Lung (tissue), 12 donors: ENCODE measurements around the gene PRKCE. TPM values are rescaled to one million over a fixed set of nuclear protein-coding genes. Genes with fewer than 3 reads are reported as not detected.

Source experiments
- ATAC-seq: fragments of 200-7000 bp; cut with Tn5 transposase; one replicate; pipeline ENCODE4 v1.9.1; 2020; ENCODE audit warnings: moderate number of reproducible peaks; ENCODE audit not compliant: insufficient read depth, low FRiP score
- DNase-seq, 3 donors: peaks; one replicate each; pipeline ENCODE4 v3.0.0-alpha.2; 2013 to 2017
- H3K27ac ChIP-seq, 2 donors: one replicate each; pipeline ENCODE4 v1.5.1; 2013; ENCODE audit warnings: mild to moderate bottlenecking in 2 of 2, moderate library complexity in 2 of 2, control low read depth in 1 of 2, inconsistent platforms in 1 of 2, low read depth in 1 of 2, low read length in 1 of 2
- H3K27me3 ChIP-seq, 3 donors: one replicate each; pipeline ENCODE4 v1.5.1; 2013; ENCODE audit warnings: low read length in 2 of 3; ENCODE audit not compliant: control insufficient read depth in 3 of 3, insufficient read depth in 3 of 3
- H3K36me3 ChIP-seq, 4 donors: one replicate each; pipeline ENCODE4 v1.5.1; 2013; ENCODE audit warnings: low read length in 4 of 4, mild to moderate bottlenecking in 1 of 4, moderate library complexity in 1 of 4; ENCODE audit not compliant: control insufficient read depth in 4 of 4, insufficient read depth in 4 of 4
- H3K4me1 ChIP-seq, 5 donors: one replicate each; pipeline ENCODE4 v1.5.1; 2013; ENCODE audit warnings: low read length in 5 of 5, mild to moderate bottlenecking in 2 of 5, moderate library complexity in 1 of 5; ENCODE audit not compliant: control insufficient read depth in 5 of 5, insufficient read depth in 5 of 5
- H3K4me3 ChIP-seq: one replicate; pipeline ENCODE4 v1.5.1; 2013; ENCODE audit warnings: mild to moderate bottlenecking, control low read depth, moderate library complexity
- H3K9ac ChIP-seq, 2 donors: one replicate each; pipeline ENCODE4 v1.5.1; 2013; ENCODE audit warnings: low read length in 2 of 2, control low read depth in 1 of 2; ENCODE audit not compliant: insufficient read depth in 1 of 2
- H3K9me3 ChIP-seq, 4 donors: one replicate each; pipeline ENCODE4 v1.5.1; 2013; ENCODE audit warnings: low read length in 3 of 4, mild to moderate bottlenecking in 1 of 4, moderate library complexity in 1 of 4; ENCODE audit not compliant: control insufficient read depth in 4 of 4, insufficient read depth in 3 of 4
- CTCF ChIP-seq: IDR thresholded peaks from 2 replicates; pipeline ENCODE4 v1.5.1; 2012; ENCODE audit warnings: mild to moderate bottlenecking; ENCODE audit errors: control extremely low read depth, extremely low read depth
- WGBS, 2 donors: extraction: QIAGEN DNeasy Blood & Tissue Kit; methylation state at CpG; one replicate each; pipeline ENCODE4 v1.1.7; 2013; 5-methylcytosine and 5-hydroxymethylcytosine counted together
- polyA plus RNA-seq, 2 donors: library from polyadenylated mRNA; stranded (reverse); fragments of 200-250 nt; gene quantifications; one replicate each; pipeline ENCODE4 v1.2.1, GENCODE V29; 2013
- total RNA-seq, 2 donors: library from RNA; depleted of rRNA in 1 of 2; stranded (reverse); fragments of >200 nt in 1 of 2; gene quantifications; one replicate each; pipeline ENCODE4 v1.2.1, GENCODE V29; 2014 to 2021
- donor health status: control.
- donor health status: control.
- donor health status: Bipolar disorder and iron deficiency.
- donor health status: healthy.
- donor health status: DM: yes; HTN: yes; CAD: no.

The PRKCE gene
- total and polyA plus RNA-seq, 4 donors: 12.5 to 82.2 (median 32.1) TPM

- H3K36me3 ChIP-seq: no peaks in the 10 kb centered on the region
- peak overlapping the region in 1 of 2 donors; percentile 4 for H3K27ac ChIP-seq
- no peak for TF ChIP-seq CTCF
- H3K4me3 ChIP-seq: no peak overlapping the region
- 73 to 82% methylated on average over 11 of the region's 11 CpGs for whole genome bisulfite sequencing, 2 donors
- DNase-seq: peak in 1 of 3 donors; percentile 53
- no peaks in the 10 kb centered on the region for H3K27me3 ChIP-seq
- H3K4me1 ChIP-seq: peaks cover 0 to 12% (median 0%) of the 10 kb centered on the region in 5 donors
- ATAC-seq: no peak
- H3K9ac ChIP-seq: no peak overlapping the region
- no peaks in the 10 kb centered on the region for H3K9me3 ChIP-seq
These were observed 577.9 kb downstream of the PRKCE start for GRCh38 chr2:46229134-46230063.

- H3K27me3 ChIP-seq: no peaks in the 10 kb centered on the region
These were observed 578.7 kb downstream of the PRKCE start for GRCh38 chr2:46230115-46230571.

GRCh38 chr2:46230677-46231425, 579.4 kb downstream of the PRKCE start:
- no peak overlapping the region for H3K4me3 ChIP-seq

More at GRCh38 chr2:46230115-46230571, 578.7 kb downstream of the PRKCE start:
- Histone ChIP-seq H3K36me3 (no peaks in the 10 kb centered on the region), H3K4me3 (no peak overlapping the region), H3K9ac (no peak overlapping the region), H3K4me1 (peaks cover 0 to 12% (median 0%) of the 10 kb centered on the region in 5 donors), H3K9me3 (no peaks in the 10 kb centered on the region), H3K27ac (peak overlapping the region; percentile 4 to 32)
- ATAC-seq (peak; percentile 14), DNase-seq (no peak)
- TF ChIP-seq CTCF: no peak
- WGBS, 2 donors: 47 to 62% methylated on average over 6 of the region's 6 CpGs

More at GRCh38 chr2:46230677-46231425, 579.4 kb downstream of the PRKCE start:
- TF ChIP-seq CTCF: no peak
- WGBS, 2 donors: 76 to 81% methylated on average over 4 of the region's 4 CpGs
- H3K9ac ChIP-seq: no peak overlapping the region
- no peak for ATAC-seq
- H3K27ac ChIP-seq: peak overlapping the region in 1 of 2 donors; percentile 21
- no peaks in the 10 kb centered on the region for H3K36me3 ChIP-seq
- peak in 1 of 3 donors; percentile 27 for DNase-seq
- H3K4me1 ChIP-seq: peaks cover 0 to 12% (median 0%) of the 10 kb centered on the region in 5 donors
- no peaks in the 10 kb centered on the region for H3K27me3 ChIP-seq
- no peaks in the 10 kb centered on the region for H3K9me3 ChIP-seq
